SKM-1 treated with dmso at 0.1 percent for 144 hours (cell line): ENCODE results near the gene GABRA5.
"Not testable (repeated sequence)": the region's sequence is repeated elsewhere in the genome, so short reads cannot be mapped to it uniquely, and the experiment has no call there.

ENCODE experiments used
- DNase-seq: peaks from one replicate; lab custom pipeline; 2025; ENCODE audit not compliant: unreplicated experiment; lab: John Stamatoyannopoulos, UW

The GABRA5 gene

DNA sequence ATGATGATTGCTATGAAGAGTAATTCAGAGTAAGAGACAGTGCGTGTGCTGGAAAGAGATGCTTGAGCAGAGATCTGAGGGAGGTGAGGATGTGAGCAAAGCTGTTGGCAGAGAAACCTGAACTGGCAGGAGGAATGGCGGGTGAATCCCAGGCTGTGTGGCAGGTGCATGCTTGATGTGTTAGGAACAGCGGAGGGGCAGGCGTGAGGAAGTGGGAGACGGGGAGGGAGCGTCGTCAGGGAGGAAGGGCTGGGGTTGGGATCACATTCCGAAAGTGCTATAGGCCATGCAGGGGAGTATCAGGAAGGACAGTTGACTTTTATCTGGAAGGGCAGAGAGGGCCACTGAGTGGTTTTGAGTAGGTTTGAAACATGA is 8.6 kb downstream of the GABRA5 start:
- DNase-seq: no peak

DNA sequence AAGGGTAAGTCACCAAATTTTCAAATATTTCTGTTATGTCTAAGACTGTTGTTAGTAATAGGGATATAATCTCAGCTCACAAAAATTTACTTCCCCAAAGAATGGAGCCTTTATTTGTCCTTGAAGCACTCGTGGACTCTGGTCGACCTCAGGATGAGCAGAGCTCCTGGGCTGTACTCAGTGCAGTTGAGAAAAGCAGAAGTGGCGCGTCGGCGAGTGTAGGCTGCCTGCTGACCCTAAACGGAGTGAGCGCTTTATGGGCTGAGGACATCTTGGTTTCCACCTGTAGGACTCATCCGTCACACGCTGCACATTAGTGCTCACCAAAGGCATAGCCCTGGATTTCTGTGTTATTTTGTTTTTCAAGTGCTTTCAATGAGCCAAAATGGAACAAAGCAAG is 11.0 kb downstream of the GABRA5 start:
- peak; percentile 36 for DNase-seq

DNA sequence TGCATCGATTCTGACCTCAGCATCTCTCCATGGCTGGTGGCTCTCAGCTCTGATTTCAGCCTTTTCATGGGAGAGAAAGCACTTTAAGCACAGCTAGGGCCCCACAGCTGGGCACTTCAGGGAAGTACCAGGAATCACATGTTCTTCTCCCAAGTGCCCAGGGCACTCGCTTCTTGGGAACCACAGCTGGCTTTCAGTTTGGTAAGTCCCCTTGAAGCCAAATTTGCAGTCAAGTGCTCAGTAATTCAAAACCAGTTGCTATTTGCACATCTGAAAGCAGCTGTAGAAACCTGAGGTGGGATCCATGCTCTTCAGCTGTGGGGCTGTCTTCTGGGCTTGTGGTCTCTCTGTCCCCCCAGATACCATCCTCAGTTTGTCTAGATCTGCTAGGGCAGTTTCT is 12.8 kb downstream of the GABRA5 start:
- DNase-seq: no peak

DNA sequence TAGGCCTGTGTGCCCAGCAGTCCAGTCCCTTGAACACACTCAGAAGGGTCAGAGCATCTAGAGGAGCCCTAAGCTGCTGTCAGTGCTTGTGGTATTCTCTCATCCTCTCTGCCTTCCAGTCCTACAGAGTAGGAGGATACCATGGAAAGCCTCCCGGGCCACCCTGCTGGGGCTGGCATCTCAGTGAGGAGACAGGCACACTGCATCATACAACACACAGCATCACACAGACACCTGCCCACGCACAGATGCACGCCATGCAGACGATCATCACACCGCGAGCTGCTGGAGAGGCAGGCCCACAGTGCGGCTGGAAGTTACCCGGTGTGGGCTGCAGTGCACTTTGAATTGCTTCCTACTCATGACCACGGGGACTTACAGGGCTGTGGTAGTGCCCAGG is 15.2 kb downstream of the GABRA5 start:
- no peak for DNase-seq

DNA sequence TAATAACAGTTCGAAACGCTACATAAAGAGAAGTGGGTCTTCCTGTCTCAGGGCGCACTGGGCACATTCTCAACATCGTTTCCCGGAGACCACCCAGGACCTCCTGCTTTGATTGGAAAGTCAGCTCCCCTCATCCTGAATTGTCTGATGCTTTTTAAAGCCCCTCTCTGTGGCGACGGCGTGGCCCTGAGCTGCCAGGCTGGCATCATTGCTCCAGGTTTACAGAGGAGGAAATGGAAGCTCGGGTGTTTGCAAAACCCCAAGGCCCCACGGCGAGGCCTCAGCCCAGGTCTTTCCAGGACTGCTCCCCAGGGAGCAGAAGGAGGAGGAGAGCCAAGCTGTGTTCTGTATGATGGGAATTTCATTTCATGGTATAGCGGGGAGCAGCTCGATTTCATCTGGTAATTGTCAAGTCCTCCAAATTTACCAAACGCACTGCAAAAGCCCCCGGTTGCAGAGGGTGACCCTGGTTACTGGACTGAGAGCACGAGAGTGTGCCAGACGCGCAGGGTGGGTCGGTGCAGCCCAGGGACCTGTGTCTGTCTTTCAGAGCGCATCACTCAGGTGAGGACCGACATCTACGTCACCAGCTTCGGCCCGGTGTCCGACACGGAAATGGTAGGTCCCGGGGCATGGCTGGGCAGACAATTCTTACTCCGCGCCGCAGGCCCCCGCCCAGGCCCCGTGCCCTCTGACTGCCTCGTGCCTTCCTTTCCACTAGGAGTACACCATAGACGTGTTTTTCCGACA is 15.9 kb downstream of the GABRA5 start:
- no peak for DNase-seq

DNA sequence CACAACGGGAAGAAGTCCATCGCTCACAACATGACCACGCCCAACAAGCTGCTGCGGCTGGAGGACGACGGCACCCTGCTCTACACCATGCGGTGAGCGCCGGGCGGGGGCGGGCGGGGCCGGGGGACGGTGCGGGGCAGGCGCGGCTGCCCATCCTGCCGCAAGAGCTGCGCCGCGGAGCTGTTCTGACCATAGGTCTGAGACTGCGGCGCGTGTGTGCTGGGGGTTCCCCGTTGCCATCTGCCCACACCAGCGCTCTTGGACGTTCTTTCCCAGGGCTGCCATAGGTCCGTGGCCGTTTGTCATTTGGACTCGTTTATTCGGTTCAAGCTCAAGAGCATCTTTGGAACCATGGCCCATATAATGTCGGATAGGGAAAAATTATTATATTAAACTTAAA is 16.6 kb downstream of the GABRA5 start:
- no peak for DNase-seq

DNA sequence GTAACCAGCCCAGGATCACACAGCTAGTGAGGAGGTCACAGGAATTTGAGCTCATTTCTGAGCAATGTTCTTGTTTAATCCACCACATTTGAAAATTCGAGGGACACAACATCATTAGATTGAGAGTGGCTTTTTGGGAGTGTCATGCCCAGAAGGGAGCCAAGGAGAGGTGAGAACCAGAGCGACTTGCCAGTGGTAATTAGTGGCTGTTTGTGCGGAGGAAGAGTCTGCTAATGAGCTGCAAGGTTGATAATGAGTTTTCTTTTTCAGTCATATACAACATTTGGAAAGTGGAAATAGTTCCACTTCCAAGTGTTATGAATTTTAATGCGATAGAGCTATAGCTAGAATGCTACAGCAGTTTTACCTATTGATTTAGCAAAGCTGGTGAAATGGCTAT is 19.7 kb downstream of the GABRA5 start:
- DNase-seq: no peak

DNA sequence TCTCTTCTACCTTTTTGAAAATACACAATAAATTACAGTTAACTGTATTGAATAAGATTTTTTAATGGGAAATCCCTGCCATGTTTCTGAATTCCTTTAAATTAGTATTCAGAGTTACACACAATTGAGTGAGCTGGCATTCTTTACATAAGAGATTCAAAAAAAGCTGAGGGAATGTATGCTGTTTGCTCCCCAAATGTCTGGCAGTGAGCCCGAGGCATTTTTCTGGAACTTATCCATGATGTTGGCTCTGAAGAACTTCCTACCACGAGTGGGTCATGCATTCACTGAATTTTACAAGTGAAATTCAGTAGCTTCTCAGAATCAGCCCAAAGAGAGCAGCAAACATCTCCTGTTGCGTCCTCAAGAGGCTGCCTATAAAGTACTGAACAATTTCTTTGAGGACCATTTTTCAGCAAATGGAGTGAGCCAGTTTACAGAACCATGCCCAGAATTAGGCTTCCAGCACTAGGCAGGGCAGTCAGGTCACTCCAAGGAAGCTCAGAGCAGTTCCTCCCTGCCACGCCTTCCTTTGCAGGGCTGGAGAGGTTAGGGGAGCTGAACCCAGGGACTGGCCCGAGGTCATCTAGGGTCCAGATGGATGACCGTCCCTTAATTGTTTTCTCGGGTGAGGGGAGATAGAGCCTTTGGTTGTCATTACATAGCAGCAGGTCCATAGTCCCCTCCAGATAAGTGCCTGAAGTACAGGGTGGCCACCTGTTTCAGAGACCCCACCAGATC is 21.2 kb downstream of the GABRA5 start:
- no peak for DNase-seq

DNA sequence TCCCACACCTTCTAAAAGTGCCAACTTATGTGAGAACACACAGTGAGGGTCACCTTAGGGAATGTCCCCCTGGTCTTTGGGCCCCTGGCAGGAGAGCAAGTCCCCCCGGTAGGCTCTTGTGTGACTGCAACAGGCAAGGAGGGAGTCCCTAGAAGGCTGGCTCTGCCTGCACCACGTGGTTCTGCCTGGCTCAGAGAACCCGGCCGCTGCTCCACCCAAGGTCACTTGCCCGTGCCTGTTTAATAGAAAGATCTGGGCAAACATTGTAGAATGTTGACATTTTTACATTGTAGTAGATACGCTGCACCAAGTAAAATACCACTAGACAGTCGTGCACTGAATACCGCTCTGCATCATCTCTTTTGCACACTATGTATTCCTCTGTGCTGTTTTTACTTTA is 21.9 kb downstream of the GABRA5 start:
- DNase-seq: no peak

DNA sequence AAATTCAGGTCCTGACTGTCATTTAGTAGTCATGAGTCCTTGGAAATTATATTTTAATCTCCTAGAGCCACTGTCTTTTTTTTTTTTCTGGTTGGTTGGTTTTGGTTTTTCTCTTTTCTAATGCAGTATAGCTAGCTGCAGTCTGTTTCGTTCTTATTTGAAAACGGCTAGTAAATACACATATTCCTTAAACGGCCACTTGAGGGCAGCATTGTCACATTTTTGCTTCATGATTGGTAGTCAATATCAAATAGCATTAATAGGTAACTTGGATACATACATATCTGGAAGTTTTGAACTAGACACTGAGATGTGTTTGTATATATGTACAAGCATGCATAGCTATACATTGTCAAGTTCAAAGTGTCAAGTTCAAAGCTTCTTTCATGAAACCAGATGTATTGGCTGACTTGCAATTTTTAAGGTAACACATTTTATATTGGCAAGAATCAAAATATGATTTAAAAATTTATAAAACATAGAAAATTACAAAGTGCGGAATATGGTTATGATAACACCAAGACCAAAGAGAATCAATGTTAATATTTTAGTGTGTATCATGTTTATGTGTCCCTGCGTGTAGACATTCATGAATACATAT is 22.5 kb downstream of the GABRA5 start:
- DNase-seq: peak; percentile 41

DNA sequence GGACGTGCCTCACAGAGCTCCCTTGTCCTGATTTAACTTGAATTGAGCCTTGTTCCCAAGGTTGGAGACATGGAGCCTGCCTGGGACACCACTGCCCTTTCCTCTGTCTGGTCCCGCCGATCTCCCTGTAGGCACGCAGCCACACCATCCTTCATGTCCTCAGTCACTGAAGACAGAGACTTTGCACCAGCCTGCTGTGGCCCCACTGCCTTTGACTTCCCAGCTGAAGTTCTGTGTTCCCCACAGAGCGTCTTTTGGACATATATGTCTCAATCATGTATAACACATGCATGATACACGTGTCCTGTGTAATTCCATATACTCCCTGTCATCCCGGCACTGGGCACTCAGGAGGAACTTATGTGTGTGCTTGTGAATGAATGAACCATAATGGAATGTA is 23.6 kb downstream of the GABRA5 start:
- no peak for DNase-seq

DNA sequence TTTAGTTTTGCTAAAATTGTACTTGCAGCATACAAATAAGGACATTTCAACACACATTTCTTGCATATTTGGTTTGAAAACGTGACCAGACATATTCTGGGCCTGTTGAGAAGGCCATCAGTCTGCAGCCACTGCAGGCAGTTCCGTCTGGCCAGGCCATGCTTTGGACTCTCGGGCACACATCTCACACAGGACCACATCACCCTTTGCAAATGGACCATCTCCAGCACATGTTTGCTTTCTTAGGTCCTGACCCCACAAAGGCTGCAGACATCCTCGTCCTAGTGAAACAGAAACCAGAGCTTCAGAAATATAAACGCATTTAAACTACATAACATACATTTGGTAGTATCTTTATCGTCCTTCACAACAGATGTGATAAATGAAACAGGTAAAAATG is 24.1 kb downstream of the GABRA5 start:
- no peak for DNase-seq

DNA sequence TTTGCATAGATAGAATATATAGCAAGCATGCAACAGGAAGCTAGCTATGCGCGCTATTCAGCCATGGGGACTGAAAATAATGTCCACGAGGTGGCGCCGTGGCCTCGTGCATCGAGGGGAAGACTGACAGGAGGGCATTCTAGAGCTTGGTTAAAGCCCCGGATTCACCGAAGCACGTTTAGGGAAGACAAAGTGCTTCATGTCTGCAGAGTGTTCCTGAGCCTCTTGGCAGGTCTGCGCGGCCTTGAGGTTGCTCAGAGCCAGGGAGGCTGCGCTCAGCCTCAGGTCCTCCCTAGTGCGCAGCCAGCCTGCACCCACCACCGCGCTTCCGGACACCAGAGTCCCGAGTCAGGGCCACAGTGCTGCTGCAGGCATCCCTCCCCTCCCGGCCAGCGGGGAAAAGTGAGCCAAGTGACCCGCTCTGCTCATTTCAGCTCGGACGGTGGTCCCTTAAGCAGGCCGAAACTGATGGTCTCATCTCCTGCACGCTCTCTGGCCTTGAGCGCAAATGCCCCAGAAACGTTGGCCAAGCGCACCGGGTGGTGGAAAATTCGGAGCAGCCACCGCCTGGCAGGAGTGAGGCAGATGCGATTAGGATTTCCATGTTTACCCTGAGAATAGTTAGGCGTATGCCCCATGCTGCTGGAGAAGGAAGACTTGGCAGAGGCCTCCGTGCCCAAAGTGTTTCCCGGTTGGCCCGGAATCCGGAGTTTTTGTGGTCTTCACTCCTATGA is 24.8 kb downstream of the GABRA5 start:
- peak; percentile 47 for DNase-seq

DNA sequence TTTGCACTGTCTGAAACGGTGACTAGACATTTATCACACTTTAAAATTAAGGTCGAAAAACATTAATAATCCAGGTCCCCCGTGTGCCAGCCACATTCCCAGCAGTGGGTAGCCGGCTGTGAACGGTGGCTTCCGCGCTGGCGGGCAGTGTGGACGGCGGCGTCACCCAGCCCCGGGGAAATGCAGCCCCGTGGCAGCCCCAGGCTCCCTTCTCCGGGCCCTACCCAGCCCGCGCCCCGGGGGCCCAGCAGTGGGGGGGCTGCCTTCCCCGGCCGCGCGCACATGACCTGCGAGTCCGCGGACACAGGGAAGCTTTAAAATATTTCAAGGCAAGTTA is 25.3 kb downstream of the GABRA5 start:
- DNase-seq: no peak

DNA sequence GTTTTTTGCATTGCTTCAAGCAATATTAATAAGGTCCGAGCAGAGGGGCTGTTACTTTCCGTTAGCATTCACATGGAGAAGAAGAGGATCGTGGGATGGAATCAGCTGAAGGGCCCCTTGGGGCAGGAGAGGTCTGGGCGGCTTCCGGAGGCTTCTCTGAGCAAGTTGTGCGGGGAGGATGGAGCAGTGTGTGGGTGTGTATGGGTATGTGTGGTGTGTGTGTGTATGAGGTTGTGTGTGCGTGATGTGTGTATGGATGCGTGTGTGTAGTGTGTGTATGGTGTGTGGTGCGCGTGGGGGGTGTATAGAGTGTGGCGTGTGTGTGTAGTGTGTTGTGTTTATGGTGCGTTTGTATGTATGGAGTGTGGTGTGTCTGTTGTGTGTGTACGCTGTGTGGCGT is 25.8 kb downstream of the GABRA5 start:
- DNase-seq: no peak

DNA sequence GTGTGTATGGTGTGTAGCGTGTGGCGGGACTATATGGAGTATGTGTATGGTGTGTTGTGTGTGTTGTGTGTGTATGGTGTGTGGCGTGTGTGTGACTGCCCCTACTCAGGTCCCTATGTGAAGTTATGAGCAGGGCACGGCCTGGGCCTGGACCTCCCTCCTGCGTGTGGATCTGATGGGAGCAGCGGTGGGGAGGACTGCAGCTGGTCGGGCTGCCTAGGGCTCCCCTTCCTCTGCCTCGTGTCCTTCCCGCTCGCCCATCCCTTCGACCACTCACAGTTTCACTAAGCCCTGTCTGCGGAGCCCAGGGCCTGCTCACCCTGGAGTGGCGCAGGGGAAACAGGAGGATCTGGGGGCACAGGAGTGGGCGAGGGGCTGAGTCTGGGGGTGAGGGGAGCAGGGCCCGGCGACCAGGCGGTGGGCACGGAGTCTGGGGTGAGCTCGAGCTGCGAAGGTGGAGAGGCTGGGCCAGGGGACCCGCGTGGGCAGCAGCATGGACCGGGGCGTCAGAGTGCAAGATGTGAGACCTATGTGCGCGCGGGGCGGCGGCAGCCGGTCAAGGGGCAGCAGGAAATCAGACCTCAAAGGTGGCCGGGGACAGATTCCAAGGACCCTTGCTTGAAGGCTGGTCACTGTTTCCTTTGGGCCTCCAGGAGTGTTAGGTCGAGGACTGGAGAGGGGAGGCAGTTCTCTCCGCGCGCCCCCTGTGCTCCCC is 26.6 kb downstream of the GABRA5 start:
- no peak for DNase-seq

DNA sequence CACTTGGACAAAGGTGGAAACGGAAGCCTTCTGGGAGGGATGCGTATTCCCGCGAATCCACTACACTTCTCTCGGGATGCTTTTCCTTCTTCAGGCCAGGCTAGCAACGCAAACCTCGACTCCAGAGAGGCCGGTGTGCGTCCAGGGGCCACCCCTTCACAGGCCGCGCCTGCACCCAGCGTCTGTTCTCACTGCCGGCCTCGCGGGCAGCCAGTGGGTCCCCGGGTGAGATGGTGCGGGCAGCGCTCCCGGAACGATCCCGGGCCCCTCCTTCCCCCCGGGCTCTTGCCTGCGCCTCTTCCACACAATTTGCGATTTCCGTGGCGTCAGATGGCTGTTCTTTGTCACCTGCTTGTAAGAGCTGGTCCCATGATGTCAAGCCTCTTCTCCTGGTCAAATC is 27.3 kb downstream of the GABRA5 start:
- no peak for DNase-seq

DNA sequence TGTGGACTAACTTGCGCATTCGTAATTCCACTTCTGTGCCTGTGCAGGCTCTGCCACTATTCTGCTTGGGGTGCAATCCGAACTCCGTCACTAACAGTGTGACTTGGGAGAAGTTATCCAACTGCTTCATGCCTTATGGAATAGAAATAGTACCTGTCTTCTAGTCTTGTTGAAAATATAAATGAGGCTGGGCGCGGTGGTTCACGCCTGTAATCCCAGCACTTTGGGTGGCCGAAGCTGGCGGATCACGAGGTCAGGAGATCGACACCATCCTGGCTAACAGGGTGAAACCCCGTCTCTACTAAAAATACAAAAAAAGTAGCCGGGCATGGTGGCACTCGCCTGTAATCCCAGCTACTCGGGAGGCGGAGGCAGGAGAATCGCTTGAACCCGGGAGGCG is 28.5 kb downstream of the GABRA5 start:
- DNase-seq: not testable (repeated sequence)

DNA sequence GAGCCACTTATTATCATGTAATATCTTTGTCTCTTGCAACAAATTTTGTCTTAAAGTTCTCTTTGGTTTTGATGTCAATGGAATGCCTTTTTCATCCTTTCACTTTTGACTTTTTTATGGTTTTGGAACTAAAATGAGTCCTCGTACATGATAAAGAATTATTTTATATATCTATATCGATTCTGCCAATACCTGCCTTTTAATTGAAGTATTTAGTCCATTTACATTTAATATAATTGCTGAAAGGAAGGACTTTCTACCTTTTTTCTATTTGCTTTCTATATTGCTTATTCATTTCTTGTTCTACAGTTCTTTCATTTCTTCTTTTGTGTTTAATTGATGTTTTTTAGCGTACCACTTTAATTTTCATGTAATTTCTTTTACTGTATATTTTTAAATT is 32.8 kb downstream of the GABRA5 start:
- DNase-seq: no peak

DNA sequence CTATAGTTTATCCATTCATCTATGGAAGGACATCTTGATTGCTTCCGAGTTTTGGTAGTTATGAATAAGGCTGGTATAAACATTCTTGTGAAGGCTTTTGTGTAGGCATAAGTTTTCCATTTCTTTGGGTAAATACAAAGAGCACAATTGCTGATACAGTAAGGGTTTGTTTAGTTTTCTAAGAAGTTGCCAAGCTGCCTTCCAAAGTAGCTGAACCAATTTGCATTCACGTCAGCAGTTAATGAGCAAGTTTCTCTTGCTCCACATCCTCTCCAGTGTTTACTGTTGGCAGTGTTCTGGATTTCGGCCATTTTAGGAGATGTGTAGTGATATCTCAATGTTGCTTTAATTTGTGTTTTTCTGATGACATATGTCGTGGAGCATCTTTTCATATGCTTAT is 34.2 kb downstream of the GABRA5 start:
- no peak for DNase-seq

DNA sequence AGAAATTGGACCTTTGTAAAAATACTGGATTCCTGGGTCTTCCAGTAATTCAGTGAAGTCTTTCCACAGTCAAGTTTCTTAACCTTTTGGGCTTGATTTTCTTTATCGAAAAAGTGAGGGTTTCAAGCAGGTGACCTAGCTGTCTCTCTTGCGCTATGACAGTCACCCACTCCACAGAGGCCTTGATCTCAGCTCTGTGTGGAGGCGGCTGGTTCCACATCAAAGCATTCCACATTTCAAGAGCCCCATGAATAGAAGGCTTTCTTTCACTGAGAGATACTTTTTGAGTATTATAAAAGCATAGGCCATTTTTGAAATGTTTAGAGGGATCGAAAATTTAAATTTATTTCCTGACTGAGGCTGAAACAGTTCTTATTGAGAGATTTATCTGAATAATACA is 43.9 kb downstream of the GABRA5 start:
- DNase-seq: no peak
